BJ (cell line): ENCODE results near the gene UNC5A. TPM values are rescaled to one million over a fixed set of nuclear protein-coding genes. Genes with fewer than 3 reads are reported as not detected.

Source experiments
- CTCF ChIA-PET: fragments of 350-600 bp; formaldehyde crosslinking; extraction: SDS; loops from one replicate; lab custom pipeline; 2021; ENCODE audit warnings: antibody characterized with exemption, inconsistent platforms; lab: Yijun Ruan, JAX
- POLR2A ChIA-PET: fragments of 300-600 bp; sonication (Branson Sonifier 250); formaldehyde crosslinking; extraction: SDS; loops from one replicate; lab custom pipeline; 2021; ENCODE audit warnings: antibody characterized with exemption; lab: Charles Lee
- DNase-seq: peaks from one replicate; pipeline ENCODE4 v3.0.0-alpha.2; 2011; ENCODE audit warnings: low read depth
- H3K27me3 ChIP-seq: 2 replicates; pipeline ENCODE4 v1.6.0; 2011; ENCODE audit warnings: low read length; ENCODE audit not compliant: control insufficient read depth, insufficient read depth
- H3K36me3 ChIP-seq: 2 replicates; pipeline ENCODE4 v1.5.1; 2011; ENCODE audit warnings: low read length; ENCODE audit not compliant: control insufficient read depth, insufficient read depth
- H3K4me3 ChIP-seq: 2 replicates; pipeline ENCODE4 v1.5.1; 2011; ENCODE audit warnings: low read depth, mild to moderate bottlenecking, control low read depth, low read length
- CTCF ChIP-seq: IDR thresholded peaks from 2 replicates; pipeline ENCODE4 v1.5.1; 2011; ENCODE audit warnings: low read depth, mild to moderate bottlenecking, control low read depth, inconsistent platforms, low read length, moderate library complexity; ENCODE audit not compliant: insufficient read depth
- polyA plus RNA-seq: library from polyadenylated mRNA; depleted of rRNA; stranded (reverse); fragments of >200 nt; gene quantifications from 2 replicates; pipeline ENCODE4 v1.2.3, GENCODE V29; 2011

UNC5A gene
- polyA plus RNA-seq, 1 experiment, result not detected

GRCh38 chr5:176904276-176904675 is 93.9 kb downstream of the UNC5A start:
- no peak for DNase-seq
- no peak overlapping the region for H3K4me3 ChIP-seq
- POLR2A ChIA-PET, result no interaction called here
- no peaks in the 10 kb centered on the region for H3K27me3 ChIP-seq
- CTCF ChIA-PET, result no interaction called here
- H3K36me3 ChIP-seq, result peaks cover 7% of the 10 kb centered on the region
- TF ChIP-seq CTCF, result no peak

GRCh38 chr5:176906126-176906525 is 95.8 kb downstream of the UNC5A start:
- ChIA-PET POLR2A (no interaction called here), CTCF (interaction anchor here (0.7 to 1.7 kb wide), 2 partner anchors 10 to 11 kb away, joined by 3 read pairs; no protein-coding TSS in a partner anchor)
- no peak for TF ChIP-seq CTCF
- H3K27me3 ChIP-seq, result no peaks in the 10 kb centered on the region
- peaks cover 7% of the 10 kb centered on the region for H3K36me3 ChIP-seq
- DNase-seq, result no peak
- H3K4me3 ChIP-seq, result no peak overlapping the region

GRCh38 chr5:176906796-176907195 is 96.4 kb downstream of the UNC5A start:
- ChIA-PET CTCF (interaction anchor here (0.7 to 1.7 kb wide), 2 partner anchors 9 to 10 kb away, joined by 3 read pairs; no protein-coding TSS in a partner anchor), POLR2A (no interaction called here)
- peaks cover 7% of the 10 kb centered on the region for H3K36me3 ChIP-seq
- DNase-seq, result no peak
- TF ChIP-seq CTCF, result no peak
- no peaks in the 10 kb centered on the region for H3K27me3 ChIP-seq
- H3K4me3 ChIP-seq, result no peak overlapping the region

GRCh38 chr5:176908675-176909368 is 98.5 kb downstream of the UNC5A start:
- Histone ChIP-seq H3K36me3 (peaks cover 7% of the 10 kb centered on the region), H3K27me3 (no peaks in the 10 kb centered on the region), H3K4me3 (no peak overlapping the region)
- CTCF ChIA-PET, result interaction anchor here (1.1 to 1.9 kb wide), 2 partner anchors 10 to 65 kb away, joined by 3 to 7 read pairs; partner anchors contain the start of gene HK3
- TF ChIP-seq CTCF, result no peak
- DNase-seq, result no peak
- POLR2A ChIA-PET, result no interaction called here

GRCh38 chr5:176912115-176912514 is 101.8 kb downstream of the UNC5A start:
- no peak for DNase-seq
- TF ChIP-seq CTCF, result no peak
- H3K27me3 ChIP-seq, result no peaks in the 10 kb centered on the region
- ChIA-PET POLR2A (interaction anchor here (0.6 kb wide), 1 partner anchor 18 kb away, joined by 3 read pairs; no protein-coding TSS in a partner anchor), CTCF (no interaction called here)
- H3K4me3 ChIP-seq, result no peak overlapping the region
- peaks cover 2% of the 10 kb centered on the region for H3K36me3 ChIP-seq
